HG03135 (cell line): ENCODE results near the gene CEP112.

Source experiments
- ATAC-seq: cut with Tn5 transposase; IDR thresholded peaks from one replicate; pipeline ENCODE4 v1.9.1; 2021; ENCODE audit warnings: mild to moderate bottlenecking, moderate library complexity; ENCODE audit not compliant: unreplicated experiment

The CEP112 gene

GRCh38 chr17:66211047-66211810 lies 19.3 kb upstream of the CEP112 start:
- no peak for ATAC-seq

GRCh38 chr17:66210208-66210574 lies 18.3 kb upstream of the CEP112 start:
- ATAC-seq, result no peak

- ATAC-seq, result no peak
Observed at GRCh38 chr17:66207936-66208335, 16.0 kb upstream of the CEP112 start.

GRCh38 chr17:66203274-66204015 lies 11.5 kb upstream of the CEP112 start:
- ATAC-seq, result no peak

- ATAC-seq, result no peak
Observed at GRCh38 chr17:66200685-66201092, 8.8 kb upstream of the CEP112 start.

GRCh38 chr17:66198242-66198641 lies 6.3 kb upstream of the CEP112 start:
- ATAC-seq, result no peak

GRCh38 chr17:66192378-66192687 lies 400 bp upstream of the CEP112 start:
- no peak for ATAC-seq

- ATAC-seq, result no peak
Observed at GRCh38 chr17:66190738-66191592, 968 bp downstream of the CEP112 start.

GRCh38 chr17:66187718-66188117 lies 4.2 kb downstream of the CEP112 start:
- no peak for ATAC-seq

GRCh38 chr17:66185862-66186261 lies 6.1 kb downstream of the CEP112 start:
- ATAC-seq, result no peak

GRCh38 chr17:66184392-66184791 lies 7.5 kb downstream of the CEP112 start:
- no peak for ATAC-seq

- ATAC-seq, result no peak
Observed at GRCh38 chr17:66183529-66183928, 8.4 kb downstream of the CEP112 start.

- no peak for ATAC-seq
Observed at GRCh38 chr17:66178642-66179041, 13.3 kb downstream of the CEP112 start.

- ATAC-seq, result no peak
Observed at GRCh38 chr17:66177048-66177447, 14.9 kb downstream of the CEP112 start.

- no peak for ATAC-seq
Observed at GRCh38 chr17:66175892-66176291, 16.0 kb downstream of the CEP112 start.

- no peak for ATAC-seq
Observed at GRCh38 chr17:66172691-66173223, 19.2 kb downstream of the CEP112 start.

GRCh38 chr17:66172144-66172543 lies 19.8 kb downstream of the CEP112 start:
- ATAC-seq, result no peak

- no peak for ATAC-seq
Observed at GRCh38 chr17:66171692-66172091, 20.2 kb downstream of the CEP112 start.

GRCh38 chr17:66171172-66171571 lies 20.8 kb downstream of the CEP112 start:
- ATAC-seq, result no peak

GRCh38 chr17:66169839-66170238 lies 22.1 kb downstream of the CEP112 start:
- ATAC-seq, result no peak

GRCh38 chr17:66167189-66167815 lies 24.6 kb downstream of the CEP112 start:
- ATAC-seq, result no peak
